ENCODE measurements around the gene SH3BP2.

The SH3BP2 gene

DNA sequence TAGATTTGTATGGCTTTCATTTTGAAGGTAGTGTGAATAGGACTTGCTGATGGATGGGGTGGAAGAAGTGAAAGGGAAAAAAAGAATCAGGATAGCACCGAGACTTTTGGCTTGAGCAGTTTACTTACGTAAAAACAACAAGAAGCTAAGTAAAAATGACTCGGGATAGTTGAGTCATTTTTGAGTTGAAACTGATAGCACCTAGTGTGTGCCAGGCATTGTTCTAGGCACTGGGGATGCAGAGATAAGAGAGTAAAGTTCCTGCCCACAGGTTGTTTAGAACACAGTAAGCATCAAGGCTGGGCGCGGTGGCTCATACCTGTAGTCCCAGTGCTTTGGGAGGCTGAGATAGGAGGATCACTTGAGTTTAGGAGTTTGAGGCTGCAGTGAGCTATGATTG lies 85.5 kb downstream of the SH3BP2 start:
- DNase-seq (ENCODE audit: low read depth): no peak

DNA sequence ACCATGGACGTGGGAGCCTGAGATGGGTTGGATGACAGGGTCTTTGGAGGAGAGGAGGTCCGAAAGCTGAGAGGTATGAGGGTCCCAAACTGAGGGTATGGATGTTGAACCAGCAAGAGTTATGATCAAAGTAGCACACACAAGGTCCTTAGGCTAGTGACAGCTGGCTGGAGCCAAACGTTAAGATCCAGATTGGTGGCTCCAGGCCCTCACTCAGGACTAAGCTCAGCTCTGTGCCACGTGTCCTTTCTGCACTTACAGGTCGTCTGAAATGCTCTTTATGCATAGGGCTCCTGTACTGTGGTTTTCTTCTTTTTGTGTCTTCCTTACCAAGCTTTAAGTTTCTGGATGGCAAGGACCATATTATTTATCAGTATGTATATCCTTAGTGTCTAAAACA lies 86.1 kb downstream of the SH3BP2 start:
- DNase-seq (ENCODE audit: low read depth): no peak

DNA sequence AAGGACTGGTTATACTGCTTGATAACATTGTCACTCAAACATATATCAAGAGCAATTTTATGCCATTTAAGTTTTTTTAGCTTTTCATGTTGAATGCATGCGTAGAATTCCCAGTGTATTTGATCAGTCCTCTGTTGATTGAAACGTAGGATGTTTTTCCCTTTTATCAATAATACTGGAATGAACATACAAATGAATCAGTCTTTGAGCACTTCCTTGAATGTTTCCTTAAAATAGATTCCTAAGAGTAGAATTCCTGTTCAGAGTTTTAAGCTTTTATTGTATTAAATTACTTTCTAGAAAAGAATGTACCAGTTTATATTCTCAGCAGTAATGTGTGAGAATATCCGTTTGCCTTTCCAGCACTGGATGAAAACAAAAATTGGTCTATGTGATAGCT lies 88.5 kb downstream of the SH3BP2 start:
- no peak for DNase-seq (ENCODE audit: low read depth)

DNA sequence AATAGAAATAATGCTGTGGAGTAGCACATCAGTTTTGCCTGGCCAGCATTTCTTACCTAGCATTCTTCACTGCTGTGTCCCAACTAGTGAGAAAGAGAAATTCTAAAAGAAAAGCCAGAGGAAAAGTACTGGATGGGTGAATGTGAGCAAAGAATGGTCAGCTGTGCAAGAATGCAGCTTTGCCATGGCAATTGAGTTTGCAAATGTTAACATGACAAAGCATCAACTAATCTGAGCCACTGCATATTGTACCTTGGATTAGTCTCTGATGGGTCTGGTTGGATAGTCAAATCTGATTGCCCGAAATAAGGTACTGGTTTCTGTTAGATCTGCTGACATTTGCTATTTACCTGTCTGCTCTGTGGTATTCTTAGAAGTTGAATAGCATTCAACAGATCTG lies 89.5 kb downstream of the SH3BP2 start:
- DNase-seq (ENCODE audit: low read depth): no peak

GRCh38 chr4:2886161-2886560 lies 93.3 kb downstream of the SH3BP2 start:
- DNase-seq (ENCODE audit: low read depth): no peak

DNA sequence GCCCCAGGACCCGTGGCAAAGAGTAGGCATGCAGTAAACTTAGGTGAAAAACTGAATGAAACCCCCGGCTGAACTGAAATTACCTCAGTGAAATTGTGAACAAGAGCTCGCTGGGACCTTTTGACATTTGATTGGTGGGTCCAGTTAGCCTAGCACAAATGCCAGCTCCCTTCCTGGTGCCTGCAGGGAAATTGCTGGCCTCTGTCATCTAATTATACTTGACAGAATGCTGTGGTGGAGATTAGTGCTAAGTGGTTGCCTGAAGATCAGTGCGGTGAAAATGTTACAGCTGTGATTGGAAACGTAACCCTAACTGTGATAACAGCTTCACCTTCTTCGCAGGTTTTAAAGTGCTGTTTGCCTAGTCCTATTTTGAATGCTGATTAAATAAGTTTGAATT lies 93.7 kb downstream of the SH3BP2 start:
- no peak for DNase-seq (ENCODE audit: low read depth)

- no peak for DNase-seq (ENCODE audit: low read depth)
Measured at GRCh38 chr4:2887343-2887742, 94.5 kb downstream of the SH3BP2 start.

DNA sequence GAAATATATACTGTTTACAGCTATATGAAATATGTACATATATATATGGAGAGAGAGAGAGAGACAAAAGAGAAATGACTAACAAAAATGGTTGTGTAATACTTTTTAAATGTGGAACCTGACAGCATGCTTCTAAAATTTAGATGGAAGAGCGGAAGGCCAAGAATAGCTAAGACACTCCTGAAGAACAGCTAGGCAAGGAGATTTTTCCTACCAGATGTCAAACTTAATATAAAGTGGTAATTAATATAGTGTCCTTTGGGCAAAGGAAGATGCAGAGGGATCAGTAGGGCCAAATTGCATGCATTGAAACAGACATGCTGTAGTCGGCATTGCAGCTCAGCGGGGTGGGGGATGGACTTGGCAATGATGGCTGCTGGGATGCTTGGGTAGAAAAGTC lies 96.0 kb downstream of the SH3BP2 start:
- peak; percentile 32 for DNase-seq (ENCODE audit: low read depth)
